Heart left ventricle (tissue), 16 donors: ENCODE measurements around the gene C14orf132. TPM values are rescaled to one million over a fixed set of nuclear protein-coding genes. Genes with fewer than 3 reads are reported as not detected.

Source experiments
- ATAC-seq, 4 donors: fragments of 200-7000 bp; cut with Tn5 transposase; one replicate each; pipeline ENCODE4 v1.9.1; 2020 to 2022; ENCODE audit warnings: moderate library complexity in 4 of 4, mild to moderate bottlenecking in 3 of 4, moderate number of reproducible peaks in 1 of 4
- DNase-seq, 5 donors: peaks; one replicate each; pipeline ENCODE4 v3.0.0-alpha.2; 2020
- H3K27ac ChIP-seq, 12 donors: fragments of 200-600 bp; sonication (generic) in 4 of 12; one replicate each; pipeline versions ENCODE4 v1.5.0 to v1.8.0; 2016 to 2022; ENCODE audit warnings: mild to moderate bottlenecking in 2 of 12
- H3K27me3 ChIP-seq, 9 donors: fragments of 200-600 bp; sonication (generic) in 2 of 9; one replicate each; pipeline versions ENCODE4 v1.5.1 to v1.8.0; 2016 to 2022; ENCODE audit warnings: mild to moderate bottlenecking in 3 of 9
- H3K36me3 ChIP-seq, 9 donors: fragments of 200-600 bp; sonication (generic) in 2 of 9; one replicate each; pipeline versions ENCODE4 v1.5.0 to v1.8.0; 2018 to 2022; ENCODE audit warnings: mild to moderate bottlenecking in 2 of 9
- H3K4me1 ChIP-seq, 12 donors: fragments of 200-600 bp; sonication (generic) in 4 of 12; one replicate each; pipeline versions ENCODE4 v1.5.0 to v1.8.0; 2016 to 2022; ENCODE audit warnings: mild to moderate bottlenecking in 3 of 12
- H3K4me3 ChIP-seq, 12 donors: fragments of 200-600 bp; sonication (generic) in 4 of 12; one replicate each; pipeline versions ENCODE4 v1.5.0 to v1.8.0; 2017 to 2022; ENCODE audit warnings: mild to moderate bottlenecking in 9 of 12, moderate library complexity in 4 of 12
- H3K9me3 ChIP-seq, 12 donors: fragments of 200-600 bp; sonication (generic) in 4 of 12; one replicate each; pipeline versions ENCODE4 v1.5.0 to v1.8.0; 2016 to 2022; ENCODE audit warnings: mild to moderate bottlenecking in 1 of 12
- POLR2A ChIP-seq, 2 donors: fragments of 450-650 bp; IDR thresholded peaks; one replicate each; pipeline ENCODE4 v1.6.1; 2017; ENCODE audit warnings: antibody characterized with exemption in 2 of 2, mild to moderate bottlenecking in 2 of 2, moderate library complexity in 2 of 2
- WGBS, 4 donors: extraction: QIAGEN DNeasy Blood & Tissue Kit in 2 of 4; methylation state at CpG; one replicate each; pipeline versions ENCODE4 v1.1.5 to v1.1.7; 2013 to 2018; 5-methylcytosine and 5-hydroxymethylcytosine counted together
- intact Hi-C, 10 donors: fragments of 100-400 bp; cut with DNase I; formaldehyde crosslinking; loops; one replicate each; pipeline versions ENCODE4 v1.11.1 to v1.14.2; 2022
- polyA plus RNA-seq, 2 donors: library from polyadenylated mRNA; stranded (reverse); fragments of 200-250 nt; gene quantifications; one replicate each; pipeline ENCODE4 v1.2.3, GENCODE V29; 2013
- total RNA-seq, 9 donors: library from RNA; depleted of rRNA in 2 of 9; stranded (reverse); fragments of >200 nt in 2 of 9; fragmentation: NEBNext Ultra II Directional in 3 of 9; extraction: Animal tissue kit (Norgen Biotek cat#: 25700) in 3 of 9; gene quantifications; one replicate each; pipeline versions ENCODE4 v1.1.0 to v1.2.4, GENCODE V29; 2016 to 2023
- TF ChIP-seq, protein P1 (sequence below), 12 donors: fragments of 200-600 bp; sonication (generic) in 4 of 12; IDR thresholded peaks; one replicate each; pipeline versions ENCODE4 v1.5.0 to v1.8.0; 2018 to 2022; ENCODE audit warnings: antibody characterized with exemption in 12 of 12, mild to moderate bottlenecking in 5 of 12
- donor health status: ischemic (EF 13 %, LVEDD 7.1; RV severe dilation, severe dysfunction).
- donor health status: healthy with polysubstance abuse.
- donor health status: DM: no; HTN: yes; CAD: no.
- donor health status: DM: no; HTN: no; CAD: no.
- donor health status: ischemic (EF 25% LVEDD 6.9; RV normal size, moderate dysfunction).
- donor health status: ischemic (EF 25% LVEDD 5.7; RV mildly dilated, moderate dysfunction).
- donor health status: healthy.
- donor health status: DM: yes; HTN: yes; CAD: no.
- donor health status: ischemic (EF 35%, LVEDD 5.7; RV mildly dilated, moderate dysfunction).
- donor health status: nonischemic (EF 11% LVEDD 7.7; RV severe dilation, severe dysfunction).
- donor health status: DM: yes; HTN: yes; CAD: no.
- donor health status: PGD.
- donor health status: ischemic (EF 29% LVEDD 5.4; RV normal size, mild dysfunction).
- donor health status: nonischemic (EF 23%, LVEDD 6.1; RV moderate dilation, normal function).

Gene C14orf132
- total and polyA plus RNA-seq, 11 donors: 0.76 to 14.9 (median 1.8) TPM

GRCh38 chr14:95998656-95999055 is 40.5 kb upstream of the C14orf132 start:
- no peak for TF ChIP-seq POLR2A (IDR thresholded peaks at IDR 0.05)
- TF ChIP-seq, protein P1, sequence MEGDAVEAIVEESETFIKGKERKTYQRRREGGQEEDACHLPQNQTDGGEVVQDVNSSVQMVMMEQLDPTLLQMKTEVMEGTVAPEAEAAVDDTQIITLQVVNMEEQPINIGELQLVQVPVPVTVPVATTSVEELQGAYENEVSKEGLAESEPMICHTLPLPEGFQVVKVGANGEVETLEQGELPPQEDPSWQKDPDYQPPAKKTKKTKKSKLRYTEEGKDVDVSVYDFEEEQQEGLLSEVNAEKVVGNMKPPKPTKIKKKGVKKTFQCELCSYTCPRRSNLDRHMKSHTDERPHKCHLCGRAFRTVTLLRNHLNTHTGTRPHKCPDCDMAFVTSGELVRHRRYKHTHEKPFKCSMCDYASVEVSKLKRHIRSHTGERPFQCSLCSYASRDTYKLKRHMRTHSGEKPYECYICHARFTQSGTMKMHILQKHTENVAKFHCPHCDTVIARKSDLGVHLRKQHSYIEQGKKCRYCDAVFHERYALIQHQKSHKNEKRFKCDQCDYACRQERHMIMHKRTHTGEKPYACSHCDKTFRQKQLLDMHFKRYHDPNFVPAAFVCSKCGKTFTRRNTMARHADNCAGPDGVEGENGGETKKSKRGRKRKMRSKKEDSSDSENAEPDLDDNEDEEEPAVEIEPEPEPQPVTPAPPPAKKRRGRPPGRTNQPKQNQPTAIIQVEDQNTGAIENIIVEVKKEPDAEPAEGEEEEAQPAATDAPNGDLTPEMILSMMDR (IDR thresholded peaks at IDR 0.05): peak in 8 of 12 donors; percentile 29 to 55 (median 39)
- Histone ChIP-seq H3K36me3 (no peaks in the 10 kb centered on the region), H3K4me1 (no peaks in the 10 kb centered on the region), H3K27me3 (peaks cover 0 to 65% (median 22%) of the 10 kb centered on the region in 9 donors), H3K27ac (no peak overlapping the region), H3K9me3 (peaks cover 0 to under 1% (median 0%) of the 10 kb centered on the region in 12 donors), H3K4me3 (no peak overlapping the region)
- 23 to 47% (median 31%) methylated on average over 1 of the region's 1 CpG for WGBS, 4 donors
- intact Hi-C loops: loop anchor here (1.0 to 10.0 kb wide), 11 partner anchors 96 to 574 kb away; no protein-coding TSS in a partner anchor
- ATAC-seq: no peak
- DNase-seq: no peak

GRCh38 chr14:96001866-96002497 is 37.2 kb upstream of the C14orf132 start:
- TF ChIP-seq, protein P1 (IDR thresholded peaks at IDR 0.05): no peak
- no peak for TF ChIP-seq POLR2A (IDR thresholded peaks at IDR 0.05)
- Histone ChIP-seq H3K27me3 (peaks cover 0 to 50% (median 22%) of the 10 kb centered on the region in 9 donors), H3K4me1 (no peaks in the 10 kb centered on the region), H3K27ac (no peak overlapping the region), H3K9me3 (peaks cover 0 to 15% (median 2%) of the 10 kb centered on the region in 12 donors), H3K36me3 (no peaks in the 10 kb centered on the region), H3K4me3 (no peak overlapping the region)
- intact Hi-C loops: loop anchor here in 4 of 10 donors (2.0 to 5.0 kb wide), 3 partner anchors 95 to 420 kb away; no protein-coding TSS in a partner anchor
- ATAC-seq: no peak
- DNase-seq: no peak
- 40 to 58% (median 51%) methylated on average over 4 to 5 of the region's 5 CpGs for WGBS, 4 donors

DNA sequence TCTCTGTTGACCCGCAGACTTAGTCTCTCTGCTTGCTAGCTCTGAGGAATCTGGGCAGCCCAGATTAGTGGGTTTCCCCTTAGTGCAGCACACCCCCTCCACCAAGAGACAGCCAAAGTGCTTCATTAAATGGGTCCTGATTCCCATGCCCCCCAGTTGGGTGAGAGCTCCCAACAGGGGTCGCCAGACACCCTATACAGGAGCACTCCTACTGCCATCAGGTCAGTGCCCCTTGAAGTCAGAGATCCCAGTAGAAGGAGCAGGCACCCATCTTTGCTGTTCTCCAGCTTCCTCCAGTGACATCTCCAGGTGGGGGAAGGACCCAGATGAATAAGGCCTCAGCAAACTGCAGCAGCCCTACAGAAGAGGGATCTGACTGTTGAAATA is 36.7 kb upstream of the C14orf132 start:
- Histone ChIP-seq H3K9me3 (peaks cover 0 to 15% (median 2%) of the 10 kb centered on the region in 12 donors), H3K36me3 (no peaks in the 10 kb centered on the region), H3K4me1 (no peaks in the 10 kb centered on the region), H3K4me3 (no peak overlapping the region), H3K27me3 (peaks cover 0 to 45% (median 22%) of the 10 kb centered on the region in 9 donors), H3K27ac (no peak overlapping the region)
- DNase-seq (no peak), ATAC-seq (no peak)
- WGBS, 4 donors: 44 to 70% (median 58%) methylated on average over 2 of the region's 2 CpGs
- TF ChIP-seq POLR2A (IDR thresholded peaks at IDR 0.05): no peak
- TF ChIP-seq, protein P1 (IDR thresholded peaks at IDR 0.05): no peak
- intact Hi-C loops: loop anchor here in 3 of 10 donors (5.0 kb wide), 2 partner anchors 95 to 420 kb away; no protein-coding TSS in a partner anchor

GRCh38 chr14:96011131-96011530 is 28.0 kb upstream of the C14orf132 start:
- H3K27me3 ChIP-seq: peaks cover 0 to 2% (median 0%) of the 10 kb centered on the region in 9 donors
- H3K36me3 ChIP-seq: no peaks in the 10 kb centered on the region
- peaks cover 0 to 31% (median 12%) of the 10 kb centered on the region in 12 donors for H3K9me3 ChIP-seq
- no peak for TF ChIP-seq POLR2A (IDR thresholded peaks at IDR 0.05)
- TF ChIP-seq, protein P1 (IDR thresholded peaks at IDR 0.05): no peak
- intact Hi-C loops: loop anchor here in 1 of 10 donors (5.0 kb wide), 1 partner anchor 251 kb away; no protein-coding TSS in a partner anchor
- no peak overlapping the region for H3K4me3 ChIP-seq
- H3K27ac ChIP-seq: no peak overlapping the region
- H3K4me1 ChIP-seq: no peaks in the 10 kb centered on the region
- no peak for DNase-seq
- 36 to 50% (median 44%) methylated on average over 1 of the region's 1 CpG; no CpG with 5 or more reads in 1 of the 4 donors for WGBS, 4 donors
- ATAC-seq: no peak
